GM19239 (cell line): ENCODE results near the gene SLC6A11.

ENCODE experiments used
- DNase-seq: peaks from one replicate; pipeline ENCODE4 v3.0.0; 2011; ENCODE audit warnings: low spot score; ENCODE audit not compliant: insufficient read length
- FAIRE-seq: peaks from 2 replicates; lab custom pipeline; 2011; peaks lifted over from hg19 to GRCh38; lab: Jason Lieb, UNC

SLC6A11 gene

GRCh38 chr3:10788451-10788850 lies 27.6 kb upstream of the SLC6A11 start:
- DNase-seq, result no peak
- FAIRE-seq, result no peak

GRCh38 chr3:10790713-10791112 lies 25.3 kb upstream of the SLC6A11 start:
- FAIRE-seq (no peak), DNase-seq (no peak)

- no peak for FAIRE-seq
- no peak for DNase-seq
These were observed 23.8 kb upstream of the SLC6A11 start for GRCh38 chr3:10792208-10792607.

GRCh38 chr3:10798600-10799367 lies 17.2 kb upstream of the SLC6A11 start:
- FAIRE-seq (no peak), DNase-seq (no peak)

GRCh38 chr3:10804183-10804648 lies 11.8 kb upstream of the SLC6A11 start:
- DNase-seq, result no peak
- FAIRE-seq, result no peak

- FAIRE-seq, result no peak
- no peak for DNase-seq
These were observed 10.0 kb upstream of the SLC6A11 start for GRCh38 chr3:10806006-10806405.

GRCh38 chr3:10808130-10808735 lies 7.8 kb upstream of the SLC6A11 start:
- FAIRE-seq (no peak), DNase-seq (no peak)

- FAIRE-seq (no peak), DNase-seq (no peak)
These were observed 7.1 kb upstream of the SLC6A11 start for GRCh38 chr3:10808974-10809373.

GRCh38 chr3:10810376-10810775 lies 5.7 kb upstream of the SLC6A11 start:
- FAIRE-seq, result no peak
- no peak for DNase-seq

- DNase-seq (no peak), FAIRE-seq (no peak)
These were observed 2.6 kb upstream of the SLC6A11 start for GRCh38 chr3:10813425-10813824.

GRCh38 chr3:10814623-10815022 lies 1.4 kb upstream of the SLC6A11 start:
- DNase-seq (no peak), FAIRE-seq (no peak)

- FAIRE-seq, result no peak
- no peak for DNase-seq
These were observed 541 bp upstream of the SLC6A11 start for GRCh38 chr3:10815487-10815886.

GRCh38 chr3:10816863-10817253 lies 830 bp downstream of the SLC6A11 start:
- FAIRE-seq (no peak), DNase-seq (no peak)

- DNase-seq, result no peak
- no peak for FAIRE-seq
These were observed 1.5 kb downstream of the SLC6A11 start for GRCh38 chr3:10817506-10817905.

- no peak for DNase-seq
- FAIRE-seq, result no peak
These were observed 6.0 kb downstream of the SLC6A11 start for GRCh38 chr3:10822055-10822454.

GRCh38 chr3:10822708-10823515 lies 6.9 kb downstream of the SLC6A11 start:
- DNase-seq, result no peak
- no peak for FAIRE-seq

- FAIRE-seq, result no peak
- DNase-seq, result no peak
These were observed 7.4 kb downstream of the SLC6A11 start for GRCh38 chr3:10823516-10823818.

- DNase-seq (no peak), FAIRE-seq (no peak)
These were observed 8.4 kb downstream of the SLC6A11 start for GRCh38 chr3:10824468-10824867.

GRCh38 chr3:10833855-10834414 lies 17.9 kb downstream of the SLC6A11 start:
- DNase-seq (no peak), FAIRE-seq (no peak)

GRCh38 chr3:10834951-10835350 lies 18.9 kb downstream of the SLC6A11 start:
- no peak for DNase-seq
- no peak for FAIRE-seq

- FAIRE-seq (no peak), DNase-seq (no peak)
These were observed 19.4 kb downstream of the SLC6A11 start for GRCh38 chr3:10835406-10835805.
